ENCODE measurements around the gene PPP2R5C. TPM values are rescaled to one million over a fixed set of nuclear protein-coding genes. Genes with fewer than 3 reads are reported as not detected.

Gene PPP2R5C
- total and polyA plus RNA-seq, 7 experiments from 2014 or later = 155 to 449 (median 382) TPM

GRCh38 chr14:101736071-101736470 lies 25.4 kb upstream of the PPP2R5C start:
- H3K4me3 ChIP-seq (ENCODE audit: low read length) = no peak overlapping the region
- peaks cover 4 to 10% (median 7%) of the 10 kb centered on the region in 3 experiments for H3K9me3 ChIP-seq (ENCODE audit: control insufficient read depth in 2 of 3, low read length in 3 of 3)
- ChIA-PET CTCF (interaction anchor here (0.7 to 1.2 kb wide), 2 partner anchors 8 to 213 kb away, joined by 3 to 7 read pairs; no protein-coding TSS in a partner anchor), POLR2A (interaction anchor here (0.6 to 1.5 kb wide), 3 partner anchors 9 to 31 kb away, joined by 3 to 5 read pairs (median 3); no protein-coding TSS in a partner anchor)
- DNase-seq = no peak
- H3K27ac Mint-ChIP-seq = peak overlapping the region in 2 of 9 donors; percentile 21 to 36
- no peak for ATAC-seq
- no peak overlapping the region for H3K4me3 Mint-ChIP-seq
- H3K27ac ChIP-seq (ENCODE audit: low read depth, low read length) = no peak overlapping the region
- peaks cover 0 to 17% (median 7%) of the 10 kb centered on the region in 11 donors for H3K9me3 Mint-ChIP-seq
- H3K27me3 Mint-ChIP-seq = no peaks in the 10 kb centered on the region
- intact Hi-C loops (cut with micrococcal nuclease) = loop anchor here in 1 of 2 donors (10.0 kb wide), 1 partner anchor 1649 kb away; the partner anchor contains the start of gene MARK3
- H3K27me3 ChIP-seq (ENCODE audit: control insufficient read depth in 2 of 2, insufficient read depth in 2 of 2, low read length in 2 of 2) = no peaks in the 10 kb centered on the region
- H3K36me3 ChIP-seq (ENCODE audit: control insufficient read depth in 2 of 3, insufficient read depth in 3 of 3, low read length in 3 of 3) = no peaks in the 10 kb centered on the region
- peaks cover 11 to 40% (median 28%) of the 10 kb centered on the region in 7 donors for H3K4me1 Mint-ChIP-seq
- peaks cover 17 to 30% of the 10 kb centered on the region in 2 donors for H3K4me1 ChIP-seq (ENCODE audit: control insufficient read depth in 2 of 2, insufficient read depth in 2 of 2, low read length in 2 of 2)
- H3K36me3 Mint-ChIP-seq = peaks cover 0 to 11% (median 7%) of the 10 kb centered on the region in 5 donors

- H3K4me1 Mint-ChIP-seq = peaks cover 8 to 35% (median 23%) of the 10 kb centered on the region in 7 donors
- no peaks in the 10 kb centered on the region for H3K27me3 Mint-ChIP-seq
- POLR2A ChIA-PET = interaction anchor here (0.6 to 0.9 kb wide), 2 partner anchors 31 to 75 kb away, joined by 3 read pairs; no protein-coding TSS in a partner anchor
These were observed 24.9 kb upstream of the PPP2R5C start for GRCh38 chr14:101736585-101736984.

DNA sequence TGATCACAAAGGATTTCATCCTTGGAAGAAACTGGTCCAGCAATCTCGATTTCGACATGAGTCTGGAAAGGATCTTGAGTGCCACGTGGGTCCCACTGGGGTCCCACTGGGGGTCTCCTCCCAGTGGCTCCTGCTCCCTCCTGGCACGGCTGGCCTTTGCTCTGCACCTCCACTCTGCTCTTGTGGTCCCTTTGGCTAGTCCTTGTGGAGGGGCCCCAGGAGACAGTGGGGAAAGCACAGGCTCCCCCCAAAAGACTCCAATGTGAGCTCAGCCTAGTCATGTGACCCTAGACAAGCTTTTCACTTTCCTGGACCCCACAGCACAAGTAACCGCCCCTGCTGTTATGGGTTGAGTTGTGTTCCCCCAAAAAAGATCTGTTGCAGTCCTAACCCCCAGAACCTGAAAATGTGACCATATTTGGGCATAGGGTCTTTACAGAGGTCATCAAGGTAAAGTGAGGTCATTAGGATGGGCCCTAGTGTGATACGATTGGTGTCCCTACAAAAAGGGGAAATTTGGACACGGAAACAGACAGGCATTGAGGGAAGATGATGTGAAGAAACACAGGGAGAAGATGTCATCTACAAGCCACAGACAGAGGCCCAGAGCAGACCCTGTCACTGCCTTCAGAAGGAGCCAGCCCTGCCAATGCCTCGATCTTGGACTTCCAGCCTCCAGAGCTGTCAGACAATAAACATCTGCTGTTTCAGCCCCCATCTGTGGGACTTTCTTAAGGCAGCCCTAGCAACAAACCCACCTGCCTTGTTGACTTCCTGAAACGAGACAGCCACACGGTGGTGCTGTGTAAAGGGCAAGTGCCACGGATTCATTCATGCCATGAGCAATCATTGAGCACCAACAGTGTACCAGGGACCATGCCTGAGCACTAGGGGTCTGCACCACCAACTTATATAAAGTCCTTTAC lies 23.8 kb upstream of the PPP2R5C start:
- peak; percentile 65 for ATAC-seq
- peak in 4 of 9 donors; percentile 21 to 27 (median 24) for DNase-seq
- intact Hi-C loops (cut with micrococcal nuclease) = loop anchor here in 1 of 2 donors (1.0 to 10.0 kb wide), 4 partner anchors 15 to 1647 kb away; partner anchors contain the start of genes MARK3 and PPP2R5C
- ChIA-PET POLR2A (interaction anchor here (0.6 to 1.0 kb wide), 4 partner anchors 16 to 141 kb away, joined by 3 to 4 read pairs (median 3); no protein-coding TSS in a partner anchor), CTCF (interaction anchor here (1.3 kb wide), 1 partner anchor 23 kb away, joined by 4 read pairs; no protein-coding TSS in a partner anchor)
- Histone ChIP-seq H3K27me3 (ENCODE audit: control insufficient read depth in 2 of 2, insufficient read depth in 2 of 2, low read length in 2 of 2) (no peaks in the 10 kb centered on the region), H3K4me1 (ENCODE audit: control insufficient read depth in 2 of 2, insufficient read depth in 2 of 2, low read length in 2 of 2) (peaks cover 1 to 14% of the 10 kb centered on the region in 2 donors), H3K36me3 (ENCODE audit: control insufficient read depth in 2 of 3, insufficient read depth in 3 of 3, low read length in 3 of 3) (no peaks in the 10 kb centered on the region), H3K4me3 (ENCODE audit: low read length) (no peak overlapping the region), H3K9me3 (ENCODE audit: control insufficient read depth in 2 of 3, low read length in 3 of 3) (peaks cover 4 to 12% (median 7%) of the 10 kb centered on the region in 3 experiments), H3K27ac (ENCODE audit: low read depth, low read length) (no peak overlapping the region)
- peaks cover 7 to 18% (median 10%) of the 10 kb centered on the region in 5 donors for H3K36me3 Mint-ChIP-seq
- H3K4me3 Mint-ChIP-seq = no peak overlapping the region
- H3K27ac Mint-ChIP-seq = peak overlapping the region in 6 of 9 donors; percentile 20 to 76 (median 62)
- H3K9me3 Mint-ChIP-seq = peaks cover 0 to 26% (median 14%) of the 10 kb centered on the region in 11 donors
- H3K4me1 Mint-ChIP-seq = peaks cover 0 to 24% (median 12%) of the 10 kb centered on the region in 7 donors
- H3K27me3 Mint-ChIP-seq = no peaks in the 10 kb centered on the region

More at GRCh38 chr14:101736585-101736984, 24.9 kb upstream of the PPP2R5C start:
- CTCF ChIA-PET = interaction anchor here (0.7 to 1.3 kb wide), 3 partner anchors 9 to 212 kb away, joined by 3 to 7 read pairs (median 4); no protein-coding TSS in a partner anchor
- Histone ChIP-seq H3K36me3 (ENCODE audit: control insufficient read depth in 2 of 3, insufficient read depth in 3 of 3, low read length in 3 of 3) (no peaks in the 10 kb centered on the region), H3K4me3 (ENCODE audit: low read length) (no peak overlapping the region), H3K27me3 (ENCODE audit: control insufficient read depth in 2 of 2, insufficient read depth in 2 of 2, low read length in 2 of 2) (no peaks in the 10 kb centered on the region), H3K4me1 (ENCODE audit: control insufficient read depth in 2 of 2, insufficient read depth in 2 of 2, low read length in 2 of 2) (peaks cover 12 to 25% of the 10 kb centered on the region in 2 donors), H3K27ac (ENCODE audit: low read depth, low read length) (no peak overlapping the region), H3K9me3 (ENCODE audit: control insufficient read depth in 2 of 3, low read length in 3 of 3) (peaks cover 4 to 12% (median 7%) of the 10 kb centered on the region in 3 experiments)
- intact Hi-C loops (cut with micrococcal nuclease) = loop anchor here in 1 of 2 donors (10.0 kb wide), 1 partner anchor 1648 kb away; the partner anchor contains the start of gene MARK3
- Mint-ChIP-seq H3K27ac (peak overlapping the region in 4 of 9 donors; percentile 61 to 76 (median 62)), H3K4me3 (no peak overlapping the region), H3K9me3 (peaks cover 0 to 22% (median 11%) of the 10 kb centered on the region in 11 donors), H3K36me3 (peaks cover 4 to 14% (median 10%) of the 10 kb centered on the region in 5 donors)
- DNase-seq = no peak
- no peak for ATAC-seq

GRCh38 chr14:101738703-101739320 lies 22.7 kb upstream of the PPP2R5C start:
- peaks cover 4 to 12% (median 7%) of the 10 kb centered on the region in 3 experiments for H3K9me3 ChIP-seq (ENCODE audit: control insufficient read depth in 2 of 3, low read length in 3 of 3)
- Mint-ChIP-seq H3K27ac (no peak overlapping the region), H3K36me3 (peaks cover 7 to 18% (median 13%) of the 10 kb centered on the region in 5 donors), H3K9me3 (peaks cover 0 to 26% (median 14%) of the 10 kb centered on the region in 11 donors), H3K27me3 (peaks cover 0 to 3% (median 0%) of the 10 kb centered on the region in 5 donors), H3K4me3 (no peak overlapping the region), H3K4me1 (peaks cover 0 to 15% (median 8%) of the 10 kb centered on the region in 7 donors)
- H3K36me3 ChIP-seq (ENCODE audit: control insufficient read depth in 2 of 3, insufficient read depth in 3 of 3, low read length in 3 of 3) = no peaks in the 10 kb centered on the region
- intact Hi-C loops (cut with micrococcal nuclease) = loop anchor here in 1 of 2 donors (1.0 to 10.0 kb wide), 4 partner anchors 16 to 1646 kb away; partner anchors contain the start of genes MARK3 and PPP2R5C
- H3K4me1 ChIP-seq (ENCODE audit: control insufficient read depth in 2 of 2, insufficient read depth in 2 of 2, low read length in 2 of 2) = peaks cover 0 to 9% of the 10 kb centered on the region in 2 donors
- no peak overlapping the region for H3K4me3 ChIP-seq (ENCODE audit: low read length)
- H3K27me3 ChIP-seq (ENCODE audit: control insufficient read depth in 2 of 2, insufficient read depth in 2 of 2, low read length in 2 of 2) = no peaks in the 10 kb centered on the region
- CTCF ChIA-PET = no interaction called here
- no peak for ATAC-seq
- H3K27ac ChIP-seq (ENCODE audit: low read depth, low read length) = no peak overlapping the region
- DNase-seq = no peak
- POLR2A ChIA-PET = interaction anchor here (0.6 to 0.7 kb wide), 3 partner anchors 15 to 258 kb away, joined by 3 to 4 read pairs (median 3); no protein-coding TSS in a partner anchor

- ChIA-PET CTCF (no interaction called here), POLR2A (no interaction called here)
- H3K9me3 ChIP-seq (ENCODE audit: control insufficient read depth in 2 of 3, low read length in 3 of 3) = peaks cover 4 to 12% (median 7%) of the 10 kb centered on the region in 3 experiments
- ATAC-seq (no peak), DNase-seq (no peak)
- H3K36me3 ChIP-seq (ENCODE audit: control insufficient read depth in 2 of 3, insufficient read depth in 3 of 3, low read length in 3 of 3) = no peaks in the 10 kb centered on the region
- peaks cover 0 to 9% of the 10 kb centered on the region in 2 donors for H3K4me1 ChIP-seq (ENCODE audit: control insufficient read depth in 2 of 2, insufficient read depth in 2 of 2, low read length in 2 of 2)
- Mint-ChIP-seq H3K27me3 (peaks cover 0 to 3% (median 0%) of the 10 kb centered on the region in 5 donors), H3K4me3 (peak overlapping the region in 1 of 10 donors; percentile 12), H3K4me1 (peaks cover 0 to 14% (median 7%) of the 10 kb centered on the region in 7 donors), H3K36me3 (peaks cover 7 to 18% (median 13%) of the 10 kb centered on the region in 5 donors), H3K9me3 (peaks cover 0 to 26% (median 14%) of the 10 kb centered on the region in 11 donors), H3K27ac (no peak overlapping the region)
- intact Hi-C loops (cut with micrococcal nuclease) = loop anchor here in 1 of 2 donors (2.0 to 10.0 kb wide), 3 partner anchors 17 to 1645 kb away; partner anchors contain the start of genes MARK3 and PPP2R5C
- no peak overlapping the region for H3K27ac ChIP-seq (ENCODE audit: low read depth, low read length)
- no peak overlapping the region for H3K4me3 ChIP-seq (ENCODE audit: low read length)
- no peaks in the 10 kb centered on the region for H3K27me3 ChIP-seq (ENCODE audit: control insufficient read depth in 2 of 2, insufficient read depth in 2 of 2, low read length in 2 of 2)
These were observed 21.9 kb upstream of the PPP2R5C start for GRCh38 chr14:101739446-101740141.

All from naive thymus-derived CD4-positive, alpha-beta T cell (primary cell).